IPS-18a (cell line): Measurements from ENCODE around the gene GLRX2.
"Not testable (repeated sequence)": the region's sequence is repeated elsewhere in the genome, so short reads cannot be mapped to it uniquely, and the experiment has no call there.

Source experiments
- H3K27ac ChIP-seq: one replicate; pipeline ENCODE4 v1.5.1; 2013; ENCODE audit warnings: low read length
- H3K27me3 ChIP-seq: one replicate; pipeline ENCODE4 v1.6.1; 2013; ENCODE audit warnings: mild to moderate bottlenecking, low read length; ENCODE audit not compliant: control insufficient read depth, insufficient read depth
- H3K36me3 ChIP-seq: one replicate; pipeline ENCODE4 v1.6.1; 2013; ENCODE audit warnings: low read depth, low read length; ENCODE audit not compliant: control insufficient read depth
- H3K4me1 ChIP-seq: one replicate; pipeline ENCODE4 v1.6.1; 2013; ENCODE audit warnings: low read depth, low read length; ENCODE audit not compliant: control insufficient read depth
- H3K4me3 ChIP-seq: one replicate; pipeline ENCODE4 v1.5.1; 2013; ENCODE audit warnings: low read length
- H3K9ac ChIP-seq: one replicate; pipeline ENCODE4 v1.6.1; 2013; ENCODE audit warnings: mild to moderate bottlenecking, low read length, moderate library complexity
- H3K9me3 ChIP-seq: one replicate; pipeline ENCODE4 v1.6.1; 2013; ENCODE audit warnings: low read depth, low read length; ENCODE audit not compliant: control insufficient read depth

GLRX2 gene

DNA sequence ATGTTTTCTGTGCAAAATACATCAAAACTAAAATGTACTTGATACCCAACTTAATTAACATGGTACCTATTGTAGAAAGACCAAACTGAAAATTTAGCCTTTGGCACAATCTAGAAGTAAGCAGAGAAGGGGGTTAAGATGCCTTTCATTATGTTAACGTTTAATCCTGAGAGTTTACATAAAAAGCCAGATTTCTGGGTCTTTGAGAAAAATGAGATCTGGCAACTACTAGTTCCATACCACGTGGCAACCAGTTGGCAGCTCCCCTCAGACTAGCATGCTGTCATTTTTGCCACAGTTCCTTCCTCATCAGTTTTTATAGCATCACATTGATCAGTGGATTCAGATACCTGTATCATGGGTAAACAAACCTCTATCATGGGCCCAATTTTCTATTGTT, 44.3 kb downstream of the GLRX2 start:
- Histone ChIP-seq H3K4me3 (peak overlapping the region; percentile 92), H3K9ac (peak overlapping the region; percentile 94), H3K36me3 (no peaks in the 10 kb centered on the region), H3K4me1 (peaks cover 14% of the 10 kb centered on the region), H3K27me3 (no peaks in the 10 kb centered on the region), H3K9me3 (no peaks in the 10 kb centered on the region), H3K27ac (no peak overlapping the region)

- Histone ChIP-seq H3K4me3 (peak overlapping the region; percentile 92), H3K9ac (peak overlapping the region; percentile 94), H3K4me1 (peaks cover 14% of the 10 kb centered on the region), H3K27me3 (no peaks in the 10 kb centered on the region), H3K36me3 (no peaks in the 10 kb centered on the region), H3K9me3 (no peaks in the 10 kb centered on the region), H3K27ac (peak overlapping the region; percentile 88)
These were observed 44.8 kb downstream of the GLRX2 start for GRCh38 chr1:193060406-193060805.

- Histone ChIP-seq H3K4me3 (peak overlapping the region; percentile 92), H3K4me1 (peaks cover 14% of the 10 kb centered on the region), H3K27ac (peak overlapping the region; percentile 88), H3K27me3 (no peaks in the 10 kb centered on the region), H3K9ac (peak overlapping the region; percentile 94), H3K9me3 (no peaks in the 10 kb centered on the region), H3K36me3 (no peaks in the 10 kb centered on the region)
These were observed 45.2 kb downstream of the GLRX2 start for GRCh38 chr1:193060115-193060403.

- Histone ChIP-seq H3K9ac (peak within 1 kb of the TSS; percentile 94), H3K27me3 (no peaks in the 10 kb centered on the region), H3K36me3 (no peaks in the 10 kb centered on the region), H3K9me3 (no peaks in the 10 kb centered on the region), H3K27ac (peak within 1 kb of the TSS; percentile 88), H3K4me1 (peaks cover 14% of the 10 kb centered on the region), H3K4me3 (peak within 1 kb of the TSS; percentile 92)
These were observed 45.7 kb downstream of the GLRX2 start, which contains the start of the genes RO60 and UCHL5 for GRCh38 chr1:193059282-193060114. TSS of gene RO60 (plus strand) at chr1:193059612. CDS start at chr1:193069055, 9,443 bp downstream. TSS of gene UCHL5 (minus strand) at chr1:193059360. CDS start at chr1:193059260, 100 bp downstream.

- Histone ChIP-seq H3K4me1 (peaks cover 10% of the 10 kb centered on the region), H3K27me3 (no peaks in the 10 kb centered on the region), H3K4me3 (peak overlapping the region; percentile 92), H3K36me3 (no peaks in the 10 kb centered on the region), H3K27ac (peak overlapping the region; percentile 55), H3K9me3 (no peaks in the 10 kb centered on the region), H3K9ac (peak overlapping the region; percentile 94)
These were observed 46.5 kb downstream of the GLRX2 start for GRCh38 chr1:193058529-193059281.

GRCh38 chr1:193054169-193054675, 51.0 kb downstream of the GLRX2 start:
- Histone ChIP-seq H3K4me1 (peaks cover 3% of the 10 kb centered on the region), H3K27me3 (no peaks in the 10 kb centered on the region), H3K9me3 (no peaks in the 10 kb centered on the region), H3K36me3 (peaks cover 12% of the 10 kb centered on the region), H3K9ac (no peak overlapping the region), H3K4me3 (no peak overlapping the region), H3K27ac (no peak overlapping the region)

GRCh38 chr1:193048913-193049312, 56.3 kb downstream of the GLRX2 start:
- H3K36me3 ChIP-seq: peaks cover 21% of the 10 kb centered on the region
- not testable (repeated sequence) for H3K4me3 ChIP-seq, H3K9ac ChIP-seq, H3K27me3 ChIP-seq, H3K27ac ChIP-seq, H3K4me1 ChIP-seq, H3K9me3 ChIP-seq
